ENCODE measurements around the gene S1PR1. TPM values are rescaled to one million over a fixed set of nuclear protein-coding genes. Genes with fewer than 3 reads are reported as not detected.

S1PR1 gene
- total and polyA plus RNA-seq, 8 donors, result 35.5 to 180 (median 160) TPM

DNA sequence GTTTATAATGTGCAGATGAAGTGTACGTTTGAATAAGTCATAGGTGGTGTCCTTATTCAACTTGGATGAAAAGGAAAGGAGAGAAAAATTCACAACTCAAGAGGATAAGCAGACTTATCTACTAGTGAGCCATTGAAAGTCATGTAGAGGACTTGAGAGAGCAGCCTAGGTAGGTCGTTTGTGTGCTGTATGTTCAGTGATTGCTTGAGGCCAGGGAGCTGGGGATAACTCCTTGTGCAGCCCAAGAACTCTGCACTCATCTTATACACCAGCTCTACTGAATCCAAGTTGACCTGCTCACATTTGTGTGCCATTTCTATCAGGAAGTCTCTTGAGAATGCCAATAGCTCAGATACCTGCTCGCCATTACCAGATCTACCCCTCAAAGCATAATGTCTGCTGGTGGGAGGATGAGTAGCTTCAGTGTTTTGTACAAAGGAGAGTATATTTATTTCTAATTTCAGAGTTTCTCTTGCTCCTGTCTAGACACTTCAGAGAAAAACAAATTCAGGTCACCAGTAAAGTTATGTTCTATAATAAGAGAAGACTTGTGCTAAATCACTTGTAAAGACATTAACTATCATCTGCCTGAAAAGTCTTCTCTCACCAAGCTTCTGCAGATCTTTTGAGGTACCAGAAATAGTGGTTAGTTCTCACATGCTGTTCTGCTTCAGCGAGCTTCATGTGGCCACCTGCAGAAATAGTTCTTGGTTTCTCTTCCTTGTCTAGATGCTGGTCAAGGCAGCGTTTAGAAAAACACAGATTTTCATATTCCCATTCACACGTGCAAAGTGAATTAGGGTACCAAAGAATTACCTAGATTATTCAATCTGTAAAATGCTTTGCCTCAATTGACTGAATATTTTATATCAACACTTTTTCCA lies 10.8 kb downstream of the S1PR1 start:
- no peaks in the 10 kb centered on the region for H3K27me3 ChIP-seq
- ATAC-seq, result no peak
- intact Hi-C loops (cut with DNase I), result no loop called here
- no peak for DNase-seq
- peaks cover 0 to 4% of the 10 kb centered on the region in 2 donors for H3K4me1 ChIP-seq
- no peak overlapping the region for H3K4me3 ChIP-seq
- TF ChIP-seq, protein P1, sequence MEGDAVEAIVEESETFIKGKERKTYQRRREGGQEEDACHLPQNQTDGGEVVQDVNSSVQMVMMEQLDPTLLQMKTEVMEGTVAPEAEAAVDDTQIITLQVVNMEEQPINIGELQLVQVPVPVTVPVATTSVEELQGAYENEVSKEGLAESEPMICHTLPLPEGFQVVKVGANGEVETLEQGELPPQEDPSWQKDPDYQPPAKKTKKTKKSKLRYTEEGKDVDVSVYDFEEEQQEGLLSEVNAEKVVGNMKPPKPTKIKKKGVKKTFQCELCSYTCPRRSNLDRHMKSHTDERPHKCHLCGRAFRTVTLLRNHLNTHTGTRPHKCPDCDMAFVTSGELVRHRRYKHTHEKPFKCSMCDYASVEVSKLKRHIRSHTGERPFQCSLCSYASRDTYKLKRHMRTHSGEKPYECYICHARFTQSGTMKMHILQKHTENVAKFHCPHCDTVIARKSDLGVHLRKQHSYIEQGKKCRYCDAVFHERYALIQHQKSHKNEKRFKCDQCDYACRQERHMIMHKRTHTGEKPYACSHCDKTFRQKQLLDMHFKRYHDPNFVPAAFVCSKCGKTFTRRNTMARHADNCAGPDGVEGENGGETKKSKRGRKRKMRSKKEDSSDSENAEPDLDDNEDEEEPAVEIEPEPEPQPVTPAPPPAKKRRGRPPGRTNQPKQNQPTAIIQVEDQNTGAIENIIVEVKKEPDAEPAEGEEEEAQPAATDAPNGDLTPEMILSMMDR (IDR thresholded peaks at IDR 0.05), result no peak
- no peak overlapping the region for H3K27ac ChIP-seq
- peaks cover 0 to under 1% of the 10 kb centered on the region in 2 donors for H3K36me3 ChIP-seq
- no peaks in the 10 kb centered on the region for H3K9me3 ChIP-seq

DNA sequence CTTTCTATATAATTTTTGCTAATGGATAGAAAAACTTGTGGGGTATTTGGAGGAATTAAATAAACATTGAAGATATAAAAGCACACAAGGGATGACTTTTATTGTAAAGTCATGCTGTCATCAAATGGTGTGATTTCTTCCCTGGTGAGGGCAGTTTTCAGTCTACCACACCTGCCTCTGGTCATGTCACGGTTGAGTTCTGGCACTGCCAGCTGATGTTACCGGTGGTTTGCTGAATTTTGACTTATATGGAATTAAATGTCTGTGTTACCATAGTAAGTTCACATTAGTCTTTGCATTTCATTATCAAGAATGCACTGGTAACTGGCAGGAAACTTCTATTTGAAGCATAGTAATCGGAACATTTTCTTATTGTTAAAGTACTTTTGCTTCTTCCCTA lies 13.4 kb downstream of the S1PR1 start:
- Histone ChIP-seq H3K36me3 (no peaks in the 10 kb centered on the region), H3K9me3 (no peaks in the 10 kb centered on the region), H3K4me3 (no peak overlapping the region), H3K27ac (peak overlapping the region in 1 of 2 donors; percentile 13), H3K4me1 (peaks cover 0 to 4% of the 10 kb centered on the region in 2 donors), H3K27me3 (no peaks in the 10 kb centered on the region)
- ATAC-seq, result no peak
- TF ChIP-seq, protein P1 (IDR thresholded peaks at IDR 0.05), result no peak
- intact Hi-C loops (cut with DNase I), result no loop called here
- DNase-seq, result no peak

DNA sequence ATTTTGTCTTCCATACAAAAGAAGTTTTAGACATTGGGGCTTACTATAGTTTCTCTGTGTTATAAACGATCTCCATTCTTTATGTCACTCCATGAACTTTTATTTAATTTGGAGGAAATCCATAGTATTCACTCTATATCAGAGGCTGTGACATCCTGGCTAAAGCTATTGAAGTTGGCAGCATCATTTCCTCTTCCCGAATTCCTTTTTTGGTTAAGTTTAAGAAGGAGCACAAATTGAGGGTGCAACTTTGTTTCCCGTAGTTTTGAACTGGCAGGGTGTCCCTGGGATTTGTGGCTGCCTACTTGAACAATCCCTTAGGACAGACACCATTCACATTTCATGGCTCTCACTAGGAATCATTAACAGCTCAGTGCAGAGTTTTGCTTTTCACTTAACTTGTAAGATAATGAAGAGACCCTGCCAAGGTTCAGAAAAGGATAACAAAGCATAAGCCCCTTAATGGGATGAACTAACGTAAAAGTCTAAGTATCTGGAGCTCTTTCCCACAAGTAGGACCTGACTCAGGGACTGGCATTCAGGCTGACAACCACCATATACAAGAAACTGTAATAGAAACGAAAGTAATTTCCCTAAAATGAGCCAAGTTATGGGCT lies 13.9 kb downstream of the S1PR1 start:
- Histone ChIP-seq H3K4me1 (peaks cover 0 to 4% of the 10 kb centered on the region in 2 donors), H3K27ac (peak overlapping the region in 1 of 2 donors; percentile 13), H3K36me3 (no peaks in the 10 kb centered on the region), H3K4me3 (no peak overlapping the region), H3K9me3 (no peaks in the 10 kb centered on the region), H3K27me3 (no peaks in the 10 kb centered on the region)
- intact Hi-C loops (cut with DNase I), result no loop called here
- no peak for DNase-seq
- no peak for ATAC-seq
- TF ChIP-seq, protein P1 (IDR thresholded peaks at IDR 0.05), result no peak

DNA sequence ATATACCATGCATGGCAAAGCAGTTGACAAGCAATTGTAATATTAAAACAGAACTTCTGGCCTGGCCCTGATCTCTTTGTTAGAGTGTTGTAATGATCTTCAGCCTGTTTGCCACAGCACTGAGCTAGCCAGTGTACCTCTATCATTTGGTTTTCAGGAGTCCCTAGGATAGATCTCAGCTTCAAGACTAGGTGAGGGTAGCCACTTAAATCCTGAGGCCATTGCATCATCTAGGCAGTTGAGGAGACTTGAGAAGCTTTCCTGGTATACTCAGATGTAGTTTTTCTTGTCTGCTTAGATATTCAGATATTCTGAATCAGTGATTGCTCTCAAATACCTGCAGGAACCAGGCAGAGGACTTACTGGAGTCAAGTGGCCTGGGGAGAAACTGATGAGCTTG lies 14.7 kb downstream of the S1PR1 start:
- TF ChIP-seq, protein P1 (IDR thresholded peaks at IDR 0.05), result no peak
- intact Hi-C loops (cut with DNase I), result no loop called here
- H3K27ac ChIP-seq, result no peak overlapping the region
- H3K4me3 ChIP-seq, result no peak overlapping the region
- ATAC-seq (no peak), DNase-seq (no peak)
- H3K9me3 ChIP-seq, result no peaks in the 10 kb centered on the region
- no peaks in the 10 kb centered on the region for H3K27me3 ChIP-seq
- H3K36me3 ChIP-seq, result no peaks in the 10 kb centered on the region
- H3K4me1 ChIP-seq, result peaks cover 0 to 4% of the 10 kb centered on the region in 2 donors

DNA sequence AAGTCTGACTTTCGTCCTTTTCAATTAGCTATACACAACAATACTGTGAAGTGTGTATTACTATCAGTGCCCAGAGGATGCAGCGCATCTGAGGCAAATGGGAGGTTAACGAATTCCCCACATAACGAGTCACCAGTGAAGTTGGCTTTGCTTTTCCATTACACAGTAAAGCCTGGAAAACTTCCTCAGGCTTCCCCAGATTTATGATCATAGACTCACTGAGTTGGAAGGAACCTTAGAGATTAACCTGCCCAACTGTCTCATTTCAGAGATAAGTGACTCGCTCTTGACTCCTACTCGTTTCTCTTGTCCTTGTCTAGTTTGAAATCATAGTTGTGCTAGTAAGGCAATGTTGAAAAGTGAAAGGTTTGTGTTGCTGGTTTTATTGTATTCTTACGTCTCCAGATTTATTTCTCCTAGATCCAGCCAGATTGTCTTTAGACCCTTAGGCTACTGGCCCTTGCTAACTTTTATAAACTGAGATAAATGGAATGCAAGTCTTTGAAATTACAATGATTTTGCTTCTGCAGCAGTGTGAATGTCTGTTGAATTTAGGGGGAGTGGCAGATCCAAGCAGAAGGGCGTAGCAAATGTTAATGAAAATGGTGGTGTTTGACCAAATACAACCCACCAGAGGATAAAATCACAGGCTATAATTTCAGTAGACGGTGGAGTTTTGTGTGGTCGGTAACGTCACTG lies 17.3 kb downstream of the S1PR1 start:
- Histone ChIP-seq H3K4me3 (no peak overlapping the region), H3K9me3 (no peaks in the 10 kb centered on the region), H3K27ac (no peak overlapping the region), H3K27me3 (no peaks in the 10 kb centered on the region), H3K4me1 (peaks cover 0 to 16% of the 10 kb centered on the region in 2 donors), H3K36me3 (no peaks in the 10 kb centered on the region)
- DNase-seq (no peak), ATAC-seq (no peak)
- TF ChIP-seq, protein P1 (IDR thresholded peaks at IDR 0.05), result no peak
- intact Hi-C loops (cut with DNase I), result no loop called here
